CD4-positive, alpha-beta T cell treated with Interleukin-12 subunit alpha and Interleukin-12 subunit beta, for 1 hour (primary cell): ENCODE measurements around the gene HSD17B14.
A peak's percentile ranks its signal among the peaks of the same experiment; 100 is the strongest.
"Not testable (repeated sequence)": the region's sequence is repeated elsewhere in the genome, so short reads cannot be mapped to it uniquely, and the experiment has no call there.

Source experiments
- DNase-seq: peaks from one replicate; pipeline ENCODE4 v3.0.0-alpha.2; 2020

HSD17B14 gene

GRCh38 chr19:48867123-48867745 is 30.9 kb upstream of the HSD17B14 start:
- no peak for DNase-seq

GRCh38 chr19:48866692-48867091 is 30.4 kb upstream of the HSD17B14 start:
- DNase-seq = no peak

- DNase-seq = no peak
Measured at GRCh38 chr19:48862827-48863226, 26.5 kb upstream of the HSD17B14 start.

- DNase-seq = no peak
Measured at GRCh38 chr19:48861313-48861712, 25.0 kb upstream of the HSD17B14 start.

GRCh38 chr19:48859711-48860572 is 23.7 kb upstream of the HSD17B14 start:
- peak; percentile 30 for DNase-seq

GRCh38 chr19:48858984-48859710 is 22.9 kb upstream of the HSD17B14 start:
- DNase-seq = peak; percentile 88

- no peak for DNase-seq
Measured at GRCh38 chr19:48856921-48857320, 20.6 kb upstream of the HSD17B14 start.

- no peak for DNase-seq
Measured at GRCh38 chr19:48854103-48854502, 17.8 kb upstream of the HSD17B14 start.

GRCh38 chr19:48853483-48853882 is 17.2 kb upstream of the HSD17B14 start:
- DNase-seq = no peak

- no peak for DNase-seq
Measured at GRCh38 chr19:48852292-48852691, 16.0 kb upstream of the HSD17B14 start.

- DNase-seq = not testable (repeated sequence)
Measured at GRCh38 chr19:48846659-48847058, 10.4 kb upstream of the HSD17B14 start.

- DNase-seq = no peak
Measured at GRCh38 chr19:48845384-48845783, 9.1 kb upstream of the HSD17B14 start.

GRCh38 chr19:48844472-48844871 is 8.2 kb upstream of the HSD17B14 start:
- no peak for DNase-seq

GRCh38 chr19:48842789-48843162 is 6.5 kb upstream of the HSD17B14 start:
- DNase-seq = peak; percentile 66

GRCh38 chr19:48841571-48841970 is 5.3 kb upstream of the HSD17B14 start:
- DNase-seq = no peak

- no peak for DNase-seq
Measured at GRCh38 chr19:48841047-48841446, 4.8 kb upstream of the HSD17B14 start.

- no peak for DNase-seq
Measured at GRCh38 chr19:48837687-48838086, 1.4 kb upstream of the HSD17B14 start.

GRCh38 chr19:48837051-48837524 is 797 bp upstream of the HSD17B14 start:
- DNase-seq = peak; percentile 84

- peak; percentile 93 for DNase-seq
Measured at GRCh38 chr19:48835734-48836088, 580 bp downstream of the HSD17B14 start.

GRCh38 chr19:48833977-48834376 is 2.3 kb downstream of the HSD17B14 start:
- no peak for DNase-seq

GRCh38 chr19:48833049-48833448 is 3.2 kb downstream of the HSD17B14 start:
- no peak for DNase-seq

- no peak for DNase-seq
Measured at GRCh38 chr19:48830965-48831364, 5.3 kb downstream of the HSD17B14 start.

GRCh38 chr19:48830088-48830487 is 6.2 kb downstream of the HSD17B14 start:
- no peak for DNase-seq

- no peak for DNase-seq
Measured at GRCh38 chr19:48826606-48827020, 9.7 kb downstream of the HSD17B14 start.
